ENCODE data around the gene PLAU. TPM values are rescaled to one million over a fixed set of nuclear protein-coding genes. Genes with fewer than 3 reads are reported as not detected.
A peak's percentile ranks its signal among the peaks of the same experiment; 100 is the strongest.

The PLAU gene
- total RNA-seq, 2 donors from 2014 or later: 0.37 to 0.67 TPM

DNA sequence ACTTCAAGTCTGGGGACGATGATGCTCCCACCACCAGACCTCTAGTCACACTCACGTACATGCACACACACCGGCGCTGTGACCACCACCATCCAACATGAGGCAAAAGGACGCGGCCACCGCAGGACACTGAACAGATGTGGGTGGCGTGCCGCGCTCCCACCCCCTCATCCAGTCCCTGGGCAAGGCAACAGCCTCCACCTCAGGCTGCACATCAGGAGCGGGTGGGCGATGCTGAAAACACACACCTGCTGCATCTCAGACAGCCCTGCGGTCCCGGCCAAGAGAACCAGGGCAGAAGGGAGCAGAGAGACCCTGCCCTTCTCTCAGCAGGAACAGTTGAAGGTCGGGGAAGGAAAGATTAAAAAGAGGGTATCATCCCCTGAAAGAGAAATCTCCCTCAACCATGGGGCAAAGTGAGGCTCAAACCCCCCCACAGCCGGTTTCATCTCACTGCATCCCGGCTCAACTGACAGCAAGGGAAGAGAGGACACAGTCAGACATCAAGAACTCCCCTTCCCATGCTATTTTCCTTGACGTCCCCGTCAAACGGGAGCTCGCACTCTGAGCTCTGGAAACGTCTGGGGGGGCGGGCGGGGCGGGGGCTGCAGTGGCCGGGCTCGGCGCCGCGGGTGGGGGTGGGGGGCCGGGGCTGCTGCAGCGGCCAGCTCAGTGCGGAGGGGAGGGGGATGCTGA is 37.6 kb upstream of the PLAU start:
- Mint-ChIP-seq H3K4me1 (peaks cover 21% of the 10 kb centered on the region), H3K27ac (peak overlapping the region; percentile 69), H3K27me3 (no peaks in the 10 kb centered on the region), H3K4me3 (peak overlapping the region; percentile 77), H3K9me3 (no peaks in the 10 kb centered on the region), H3K36me3 (ENCODE audit: low read depth) (peaks cover 11% of the 10 kb centered on the region)
- ATAC-seq (replicated peaks): no peak

DNA sequence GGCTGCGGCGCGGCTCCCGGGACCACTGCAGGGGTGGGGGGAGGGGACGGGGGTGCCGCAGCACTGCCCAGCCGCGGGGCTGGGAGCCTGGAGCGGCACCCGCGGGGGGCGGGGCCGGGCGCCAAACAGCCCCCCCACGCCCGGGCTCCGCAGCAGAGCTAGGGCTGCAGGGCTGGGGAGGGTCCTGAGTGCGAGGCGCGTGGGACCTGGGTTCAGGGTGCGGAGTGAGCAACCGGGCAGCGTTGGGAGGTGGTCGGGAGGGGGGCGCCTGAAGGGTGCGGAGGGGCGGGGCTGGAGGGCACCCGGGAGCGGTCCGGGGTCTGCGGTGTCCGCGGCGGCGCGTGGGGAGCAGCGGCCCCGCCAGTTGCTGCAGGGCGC is 37.1 kb upstream of the PLAU start:
- H3K4me3 Mint-ChIP-seq: no peak overlapping the region
- peaks cover 21% of the 10 kb centered on the region for H3K4me1 Mint-ChIP-seq
- ATAC-seq (replicated peaks): peak; percentile 9
- H3K27ac Mint-ChIP-seq: no peak overlapping the region
- H3K9me3 Mint-ChIP-seq: no peaks in the 10 kb centered on the region
- H3K27me3 Mint-ChIP-seq: no peaks in the 10 kb centered on the region
- peaks cover 11% of the 10 kb centered on the region for H3K36me3 Mint-ChIP-seq (ENCODE audit: low read depth)

DNA sequence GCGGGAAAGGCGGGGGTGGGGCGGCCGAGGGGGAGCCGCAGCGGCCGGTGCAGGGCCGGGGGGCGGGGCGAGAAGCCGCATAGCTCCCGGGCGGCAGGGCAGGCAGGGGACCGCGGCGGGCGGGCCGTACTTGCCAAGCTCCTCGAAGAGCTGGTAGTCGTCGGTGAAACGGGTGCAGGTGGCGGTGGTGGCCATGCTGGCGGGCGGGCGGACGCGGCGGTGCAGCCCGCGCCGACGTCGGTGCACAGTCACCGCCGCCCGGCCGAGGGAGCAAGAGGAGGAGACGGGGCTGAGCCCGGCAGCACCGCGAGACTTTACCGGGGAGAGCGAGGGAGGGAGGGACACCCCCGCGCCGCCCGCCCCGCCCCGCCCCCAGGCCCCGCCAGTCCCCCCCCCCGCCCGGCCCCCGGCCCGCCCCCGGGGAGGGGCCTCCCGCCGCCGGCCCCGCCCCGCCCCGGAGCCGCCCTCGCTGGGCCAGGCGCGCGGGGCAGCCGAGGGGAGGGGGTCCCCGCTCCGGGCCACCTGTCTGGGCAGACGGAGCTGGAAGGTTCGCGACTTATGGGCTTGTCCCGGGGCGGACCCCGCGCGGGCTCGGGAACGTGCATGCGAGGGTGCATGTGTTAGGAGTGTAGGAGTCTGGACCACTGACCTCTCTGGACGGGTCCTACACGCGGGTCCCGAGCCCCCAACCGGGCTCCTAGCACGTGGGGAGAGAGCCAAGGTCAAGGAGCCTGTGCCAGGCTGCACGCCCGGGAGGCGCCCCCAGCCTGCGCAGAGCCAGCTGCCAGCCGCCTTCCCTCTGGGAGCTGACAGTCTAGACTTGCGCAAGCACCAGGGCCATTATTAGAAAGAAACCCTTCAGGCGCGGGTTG is 36.4 kb upstream of the PLAU start, which contains the start of gene CAMK2G:
Gene CAMK2G, minus strand, starts transcription at position 289 of the 872 bp plus-strand sequence. Its CDS starts 94 bp downstream, at position 195.
- peaks cover 24% of the 10 kb centered on the region for H3K4me1 Mint-ChIP-seq
- H3K27ac Mint-ChIP-seq: peak within 1 kb of the TSS; percentile 69

DNA sequence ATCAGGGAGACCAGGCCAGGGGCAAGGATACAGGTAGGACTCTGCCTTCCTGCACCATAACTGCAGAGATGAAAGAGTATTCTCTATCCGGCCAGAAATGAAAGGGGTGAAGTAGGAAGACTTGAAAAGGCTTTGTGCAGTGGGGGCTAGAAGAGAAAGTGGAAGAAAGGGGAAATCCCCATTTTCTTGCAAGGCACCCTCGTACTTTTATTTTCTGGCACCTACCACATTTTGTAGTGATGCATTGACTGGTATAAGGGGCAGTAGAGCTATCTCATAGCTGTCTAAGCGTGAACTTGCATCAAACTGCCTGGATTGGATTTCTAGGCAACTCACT is 35.8 kb upstream of the PLAU start:
- H3K27me3 Mint-ChIP-seq: no peaks in the 10 kb centered on the region
- peak overlapping the region; percentile 69 for H3K4me3 Mint-ChIP-seq
- H3K36me3 Mint-ChIP-seq (ENCODE audit: low read depth): peaks cover 11% of the 10 kb centered on the region
- H3K4me1 Mint-ChIP-seq: peaks cover 28% of the 10 kb centered on the region
- ATAC-seq (replicated peaks): peak; percentile 9
- no peaks in the 10 kb centered on the region for H3K9me3 Mint-ChIP-seq
- H3K27ac Mint-ChIP-seq: no peak overlapping the region

More for the DNA sequence above, 36.4 kb upstream of the PLAU start, which contains the start of gene CAMK2G:
- no peaks in the 10 kb centered on the region for H3K27me3 Mint-ChIP-seq
- peak within 1 kb of the TSS; percentile 77 for H3K4me3 Mint-ChIP-seq
- ATAC-seq (replicated peaks): peak; percentile 93
- H3K9me3 Mint-ChIP-seq: no peaks in the 10 kb centered on the region
- peaks cover 11% of the 10 kb centered on the region for H3K36me3 Mint-ChIP-seq (ENCODE audit: low read depth)

DNA sequence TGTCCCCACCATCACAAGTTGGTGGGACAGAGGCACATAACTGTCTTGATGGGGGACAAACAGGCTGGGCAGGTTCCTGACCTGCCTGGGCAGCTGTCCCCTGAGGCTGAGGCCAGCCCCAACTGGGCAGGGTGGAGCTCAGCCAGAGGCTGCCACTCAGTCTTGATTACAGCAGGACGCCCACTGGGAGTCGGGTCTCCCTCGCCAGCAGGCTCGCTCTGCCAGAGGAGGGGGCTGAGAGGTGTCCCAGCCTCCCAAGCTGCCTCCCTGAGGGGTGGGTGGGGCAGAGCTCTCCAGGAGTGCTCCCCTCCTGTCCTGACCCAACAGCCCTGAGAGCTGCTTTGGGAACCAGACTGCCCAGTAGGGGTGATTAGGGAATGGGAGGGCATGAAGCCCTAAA is 34.8 kb upstream of the PLAU start:
- no peak overlapping the region for H3K27ac Mint-ChIP-seq
- peaks cover 23% of the 10 kb centered on the region for H3K4me1 Mint-ChIP-seq
- no peak for ATAC-seq (replicated peaks)
- H3K36me3 Mint-ChIP-seq (ENCODE audit: low read depth): peaks cover 7% of the 10 kb centered on the region
- H3K27me3 Mint-ChIP-seq: no peaks in the 10 kb centered on the region
- H3K9me3 Mint-ChIP-seq: no peaks in the 10 kb centered on the region
- H3K4me3 Mint-ChIP-seq: no peak overlapping the region

DNA sequence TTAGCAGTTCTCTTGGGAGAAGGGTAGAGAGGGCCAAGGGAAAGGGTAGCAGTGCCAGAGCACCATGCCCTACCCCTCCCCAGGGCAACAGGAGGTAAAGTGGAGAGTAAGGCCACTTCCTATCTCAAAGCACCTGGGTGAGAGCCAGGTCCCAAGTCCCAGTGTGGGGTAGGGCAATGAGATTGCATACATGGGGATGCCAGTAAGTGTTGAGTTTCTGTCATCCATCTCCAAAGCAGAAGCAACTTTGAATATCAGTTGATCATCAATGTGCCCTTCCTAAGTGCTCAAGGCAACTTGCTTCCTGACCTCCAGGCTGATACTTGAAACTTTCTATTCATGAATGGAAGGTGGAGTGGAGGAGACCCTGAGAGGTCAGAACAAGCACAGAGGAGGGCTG is 34.4 kb upstream of the PLAU start:
- Mint-ChIP-seq H3K27ac (no peak overlapping the region), H3K36me3 (ENCODE audit: low read depth) (peaks cover 5% of the 10 kb centered on the region), H3K27me3 (no peaks in the 10 kb centered on the region), H3K4me3 (no peak overlapping the region), H3K9me3 (no peaks in the 10 kb centered on the region), H3K4me1 (peaks cover 20% of the 10 kb centered on the region)
- no peak for ATAC-seq (replicated peaks)

DNA sequence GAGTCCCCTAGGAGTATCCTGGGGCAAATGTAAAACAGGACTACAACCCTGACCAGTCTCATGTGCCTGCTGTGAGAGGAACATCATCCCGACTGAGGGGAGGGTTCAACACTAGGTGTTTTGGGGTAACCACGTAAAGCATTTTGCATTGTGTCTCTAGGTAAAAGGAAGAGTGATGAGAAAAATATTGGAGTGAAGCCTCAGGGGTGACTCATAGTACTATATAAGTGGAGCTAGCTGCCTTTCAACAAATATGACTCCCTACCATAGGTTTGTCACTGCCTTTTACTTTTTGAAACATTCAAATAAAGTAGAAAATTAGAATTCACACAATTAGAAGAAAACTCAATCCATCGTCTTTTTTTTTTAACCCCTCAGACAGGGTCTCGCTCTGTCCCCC is 34.0 kb upstream of the PLAU start:
- H3K27me3 Mint-ChIP-seq: no peaks in the 10 kb centered on the region
- H3K4me1 Mint-ChIP-seq: peaks cover 16% of the 10 kb centered on the region
- no peak overlapping the region for H3K4me3 Mint-ChIP-seq
- ATAC-seq (replicated peaks): no peak
- peaks cover 5% of the 10 kb centered on the region for H3K36me3 Mint-ChIP-seq (ENCODE audit: low read depth)
- no peak overlapping the region for H3K27ac Mint-ChIP-seq
- H3K9me3 Mint-ChIP-seq: no peaks in the 10 kb centered on the region

DNA sequence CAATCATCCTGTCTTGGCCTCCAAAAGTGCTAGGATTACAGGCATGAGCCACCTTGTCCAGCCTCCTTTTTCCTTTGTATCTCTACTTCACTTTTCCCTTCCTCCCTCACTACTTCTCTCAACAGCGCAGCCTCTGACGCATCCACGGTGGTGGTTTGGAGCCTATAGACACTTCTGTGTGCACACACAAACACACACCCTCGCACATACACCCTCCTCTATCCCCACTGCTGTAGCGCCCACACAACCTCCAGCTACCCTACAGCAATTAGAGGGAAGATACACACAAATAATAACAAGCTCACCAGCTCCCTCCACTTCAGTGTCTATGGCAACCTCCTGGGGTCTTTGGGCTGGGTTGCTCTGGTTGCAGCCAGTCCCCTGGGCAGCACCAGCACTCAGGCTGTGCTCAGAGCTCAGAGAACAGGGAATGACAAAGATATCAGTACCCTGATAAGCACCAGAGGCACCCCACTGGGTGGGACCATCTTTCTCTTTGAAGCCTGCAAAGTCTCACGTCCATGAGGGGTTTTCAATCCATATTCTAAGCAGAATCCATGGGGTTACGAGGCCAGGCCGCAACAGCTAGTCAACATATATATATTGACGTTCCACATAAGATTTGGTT is 33.3 kb upstream of the PLAU start:
- H3K27me3 Mint-ChIP-seq: no peaks in the 10 kb centered on the region
- ATAC-seq (replicated peaks): no peak
- no peaks in the 10 kb centered on the region for H3K36me3 Mint-ChIP-seq (ENCODE audit: low read depth)
- no peaks in the 10 kb centered on the region for H3K9me3 Mint-ChIP-seq
- H3K4me1 Mint-ChIP-seq: peaks cover 11% of the 10 kb centered on the region
- no peak overlapping the region for H3K4me3 Mint-ChIP-seq
- H3K27ac Mint-ChIP-seq: no peak overlapping the region

DNA sequence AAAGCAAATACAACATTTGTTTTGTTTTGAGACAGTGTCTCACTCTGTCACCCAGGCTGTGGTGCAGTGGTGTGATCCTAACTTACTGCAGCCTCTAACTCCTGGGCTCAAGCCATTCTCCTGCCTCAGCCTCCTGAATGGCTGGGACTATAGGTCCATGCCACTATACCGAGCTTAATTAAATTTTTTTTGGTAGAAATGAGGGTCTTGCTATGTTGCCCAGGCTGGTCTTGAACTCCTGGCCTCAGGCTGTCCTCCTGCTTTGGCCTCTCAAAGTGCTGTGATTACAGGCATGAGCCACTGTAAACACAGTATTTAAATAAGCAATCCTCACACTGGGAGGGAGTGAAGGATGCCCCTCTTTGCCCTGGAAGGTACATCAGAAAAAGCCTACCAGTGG is 32.6 kb upstream of the PLAU start:
- ATAC-seq (replicated peaks): no peak
- H3K27me3 Mint-ChIP-seq: no peaks in the 10 kb centered on the region
- no peak overlapping the region for H3K27ac Mint-ChIP-seq
- no peaks in the 10 kb centered on the region for H3K36me3 Mint-ChIP-seq (ENCODE audit: low read depth)
- no peak overlapping the region for H3K4me3 Mint-ChIP-seq
- H3K9me3 Mint-ChIP-seq: no peaks in the 10 kb centered on the region
- H3K4me1 Mint-ChIP-seq: peaks cover 7% of the 10 kb centered on the region

DNA sequence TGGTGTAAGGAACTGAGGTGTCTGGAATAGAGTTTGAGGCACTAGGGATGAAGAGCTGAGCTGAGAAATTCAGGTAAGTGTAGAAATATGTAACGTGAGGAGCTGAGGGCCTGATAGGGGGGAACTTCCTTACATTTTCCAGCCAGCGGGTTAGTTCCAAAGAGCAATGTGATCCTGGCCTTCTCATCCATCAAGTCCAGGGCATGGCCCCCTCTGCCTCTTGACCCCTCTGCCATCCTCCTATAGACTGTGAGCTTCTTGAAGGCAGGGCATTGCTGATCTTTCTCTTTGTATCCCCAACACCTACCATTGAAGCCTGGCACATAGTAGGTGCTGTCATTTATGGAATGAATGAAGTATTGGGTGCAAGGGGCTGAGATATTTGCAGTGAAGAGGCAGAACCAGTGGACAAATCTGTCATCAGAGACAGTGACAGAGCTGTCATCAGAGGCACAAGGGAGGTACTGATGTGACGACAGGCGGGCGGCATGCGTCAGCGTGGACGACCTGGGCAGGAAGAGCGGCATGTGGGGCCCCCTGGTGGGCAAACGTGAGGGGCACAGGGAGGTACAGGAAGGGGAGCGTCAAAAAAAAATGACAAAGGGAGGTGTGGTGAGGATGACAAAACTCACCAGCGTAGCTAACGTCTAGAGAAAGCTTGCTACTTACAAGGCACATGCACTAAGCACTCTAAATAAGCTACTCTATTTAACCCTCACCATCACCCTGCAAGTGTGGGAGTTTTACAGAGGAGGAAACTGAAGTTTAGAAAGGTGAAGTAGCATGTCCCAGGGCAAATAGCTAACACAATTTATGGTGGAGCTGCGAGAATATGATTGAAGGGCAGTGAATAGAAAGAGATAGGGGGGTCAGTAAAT is 31.4 kb upstream of the PLAU start:
- H3K27ac Mint-ChIP-seq: no peak overlapping the region
- no peaks in the 10 kb centered on the region for H3K36me3 Mint-ChIP-seq (ENCODE audit: low read depth)
- peak overlapping the region; percentile 6 for H3K4me3 Mint-ChIP-seq
- no peaks in the 10 kb centered on the region for H3K9me3 Mint-ChIP-seq
- peaks cover 7% of the 10 kb centered on the region for H3K4me1 Mint-ChIP-seq
- no peaks in the 10 kb centered on the region for H3K27me3 Mint-ChIP-seq
- peak; percentile 98 for ATAC-seq (replicated peaks)

DNA sequence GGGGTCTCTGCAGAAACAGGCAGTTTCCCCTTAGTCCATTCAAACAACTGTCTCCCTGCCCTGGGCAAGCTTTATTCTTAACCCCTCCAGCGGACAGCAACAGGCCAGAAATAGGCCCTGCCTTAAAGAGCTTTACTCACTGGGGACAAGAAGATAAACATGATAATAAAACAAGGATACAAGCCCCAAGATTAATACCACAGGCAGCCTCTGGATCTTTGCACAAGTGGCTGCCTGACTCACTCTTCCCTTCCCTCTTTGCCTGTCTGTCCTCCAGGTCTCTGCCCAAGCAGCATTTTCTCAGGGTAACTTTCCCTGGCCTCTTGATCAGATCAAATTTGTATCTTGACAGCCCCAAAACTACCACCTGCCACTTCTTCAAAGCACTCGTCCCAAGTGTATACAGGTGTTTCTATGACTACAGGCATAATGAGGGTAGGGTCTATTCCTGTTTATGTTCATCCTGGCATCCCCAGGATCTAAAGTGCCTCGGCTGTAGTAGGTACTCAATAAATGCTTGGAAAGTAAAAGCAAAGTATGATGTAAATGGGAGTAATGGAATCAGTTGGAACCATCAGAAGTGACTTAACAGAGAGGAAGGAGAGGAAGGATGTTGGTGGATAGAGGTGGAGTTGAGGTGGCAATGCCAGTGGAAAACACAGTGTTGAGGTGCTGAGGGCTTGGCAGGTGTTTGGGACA is 29.6 kb upstream of the PLAU start:
- no peak for ATAC-seq (replicated peaks)
- Mint-ChIP-seq H3K9me3 (no peaks in the 10 kb centered on the region), H3K27ac (no peak overlapping the region), H3K4me3 (no peak overlapping the region), H3K27me3 (no peaks in the 10 kb centered on the region), H3K4me1 (peaks cover 7% of the 10 kb centered on the region), H3K36me3 (ENCODE audit: low read depth) (no peaks in the 10 kb centered on the region)

DNA sequence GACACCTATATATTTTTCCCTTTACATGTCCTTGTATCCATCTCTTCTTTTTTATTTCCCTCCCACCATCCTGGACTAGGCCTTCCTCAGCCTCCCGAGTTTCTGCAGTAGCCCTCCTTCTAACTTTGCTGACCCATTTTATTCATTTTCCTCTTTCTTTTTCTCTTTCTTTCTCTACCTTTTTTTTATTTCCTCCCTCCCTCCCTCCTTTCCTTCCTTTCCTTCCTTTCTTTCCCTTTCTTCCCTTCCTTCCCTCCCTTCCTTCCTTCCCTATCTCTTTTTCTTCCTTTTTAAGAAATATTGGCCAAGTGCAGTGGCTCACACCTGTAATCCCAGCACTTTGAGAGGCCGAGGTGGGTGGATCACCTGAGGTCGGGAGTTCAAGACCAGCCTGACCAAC is 26.9 kb upstream of the PLAU start:
- Mint-ChIP-seq H3K9me3 (no peaks in the 10 kb centered on the region), H3K4me3 (no peak overlapping the region), H3K27ac (no peak overlapping the region), H3K4me1 (peaks cover 10% of the 10 kb centered on the region), H3K27me3 (no peaks in the 10 kb centered on the region), H3K36me3 (ENCODE audit: low read depth) (no peaks in the 10 kb centered on the region)
- no peak for ATAC-seq (replicated peaks)

DNA sequence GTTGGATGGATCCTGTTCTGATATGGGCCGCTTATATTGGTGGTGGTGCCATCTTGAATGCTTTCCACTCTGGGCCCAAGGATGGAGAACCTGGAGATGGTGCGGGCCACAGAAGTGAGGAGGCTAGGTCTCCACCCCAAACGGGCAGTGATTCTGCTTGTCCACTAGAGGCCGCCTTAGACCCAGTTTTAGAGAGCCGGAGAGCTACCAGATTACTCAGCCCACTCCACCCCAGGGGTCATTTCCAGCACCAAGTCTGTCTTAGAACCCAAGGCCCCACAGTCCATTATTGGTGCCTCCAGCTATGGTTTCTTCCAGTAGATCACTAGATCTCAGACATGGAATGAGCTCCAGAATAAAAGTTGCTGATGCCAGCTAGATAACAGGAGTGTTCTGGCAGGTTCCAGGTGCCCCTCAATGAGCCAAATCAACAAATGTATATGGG is 24.8 kb upstream of the PLAU start:
- peak; percentile 90 for ATAC-seq (replicated peaks)
- H3K4me1 Mint-ChIP-seq: peaks cover 4% of the 10 kb centered on the region

More for the DNA sequence above, 24.8 kb upstream of the PLAU start:
- H3K27ac Mint-ChIP-seq: peak overlapping the region; percentile 12
- H3K9me3 Mint-ChIP-seq: no peaks in the 10 kb centered on the region
- H3K36me3 Mint-ChIP-seq (ENCODE audit: low read depth): no peaks in the 10 kb centered on the region
- H3K27me3 Mint-ChIP-seq: no peaks in the 10 kb centered on the region
- no peak overlapping the region for H3K4me3 Mint-ChIP-seq
